Upper lobe of left lung (tissue), 4 donors: Measurements from ENCODE around the gene DCAF6.

Experiments
- CTCF ChIP-seq, 6 experiments: fragments of 450-650 bp in 4 of 6; fragments of 200-600 bp in 2 of 6; sonication (generic) in 2 of 6; IDR thresholded peaks; one replicate each; pipeline ENCODE4 v1.5.1; 2016 to 2019; ENCODE audit warnings: antibody characterized with exemption in 6 of 6
- EP300 ChIP-seq, 4 donors: sonication (generic); formaldehyde crosslinking; IDR thresholded peaks; one replicate each; pipeline ENCODE4 v1.5.1; 2017; ENCODE audit warnings: antibody characterized with exemption in 4 of 4, control low read depth in 2 of 4
- POLR2A ChIP-seq, 4 donors: fragments of 450-650 bp; IDR thresholded peaks; one replicate each; pipeline ENCODE4 v1.5.1; 2016 to 2017; ENCODE audit warnings: antibody characterized with exemption in 4 of 4, mild to moderate bottlenecking in 2 of 4
- POLR2AphosphoS5 ChIP-seq, 2 donors: sonication (generic); formaldehyde crosslinking; IDR thresholded peaks; one replicate each; pipeline ENCODE4 v1.5.1; 2017; ENCODE audit warnings: antibody characterized with exemption in 2 of 2

GRCh38 chr1:167974698-167975097 is 38.2 kb downstream of the DCAF6 start:
- TF ChIP-seq CTCF (IDR thresholded peaks at IDR 0.05) (no peak), POLR2A (IDR thresholded peaks at IDR 0.05) (no peak), POLR2AphosphoS5 (IDR thresholded peaks at IDR 0.05) (no peak), EP300 (IDR thresholded peaks at IDR 0.05) (no peak)
